ENCODE measurements around the gene ZNF432.
"Not testable (repeated sequence)": the region's sequence is repeated elsewhere in the genome, so short reads cannot be mapped to it uniquely, and the experiment has no call there.

The ZNF432 gene

GRCh38 chr19:52048555-52049501, at the start of gene ZNF432:
TSS of gene ZNF432 (minus strand) at chr19:52048838. CDS start at chr19:52046868, 1,970 bp downstream.
- DNase-seq (ENCODE audit: extremely low spot score, insufficient read length, low read depth), result peak; percentile 54
- peak; percentile 84 for FAIRE-seq

GRCh38 chr19:52096416-52096815, 47.8 kb upstream of the ZNF432 start:
- FAIRE-seq, result not testable (repeated sequence)

GRCh38 chr19:52095172-52096014, 46.8 kb upstream of the ZNF432 start, which contains the start of gene ZNF841:
TSS of gene ZNF841 (minus strand) at chr19:52095765. CDS start at chr19:52084801, 10,964 bp downstream.
- peak; percentile 58 for DNase-seq (ENCODE audit: extremely low spot score, insufficient read length, low read depth)
- FAIRE-seq, result peak; percentile 72

More at GRCh38 chr19:52096416-52096815, 47.8 kb upstream of the ZNF432 start:
- not testable (repeated sequence) for DNase-seq (ENCODE audit: extremely low spot score, insufficient read length, low read depth)

GRCh38 chr19:52094526-52095130, 46.0 kb upstream of the ZNF432 start:
- no peak for FAIRE-seq
- no peak for DNase-seq (ENCODE audit: extremely low spot score, insufficient read length, low read depth)

GRCh38 chr19:52086481-52086880, 37.8 kb upstream of the ZNF432 start:
- FAIRE-seq, result no peak
- DNase-seq (ENCODE audit: extremely low spot score, insufficient read length, low read depth), result no peak

- DNase-seq (ENCODE audit: extremely low spot score, insufficient read length, low read depth) (no peak), FAIRE-seq (no peak)
Observed at GRCh38 chr19:52070496-52070895, 21.9 kb upstream of the ZNF432 start.

- FAIRE-seq, result no peak
Observed at GRCh38 chr19:52069653-52070052, 21.0 kb upstream of the ZNF432 start.

GRCh38 chr19:52066258-52066863, 17.7 kb upstream of the ZNF432 start:
- no peak for FAIRE-seq
- DNase-seq (ENCODE audit: extremely low spot score, insufficient read length, low read depth), result no peak

More at GRCh38 chr19:52069653-52070052, 21.0 kb upstream of the ZNF432 start:
- DNase-seq (ENCODE audit: extremely low spot score, insufficient read length, low read depth), result no peak

GRCh38 chr19:52065399-52065798, 16.8 kb upstream of the ZNF432 start:
- FAIRE-seq (no peak), DNase-seq (ENCODE audit: extremely low spot score, insufficient read length, low read depth) (no peak)

- not testable (repeated sequence) for FAIRE-seq; DNase-seq (ENCODE audit: extremely low spot score, insufficient read length, low read depth)
Observed at GRCh38 chr19:52056480-52056879, 7.8 kb upstream of the ZNF432 start.

GRCh38 chr19:52051736-52052135, 3.1 kb upstream of the ZNF432 start:
- FAIRE-seq; DNase-seq (ENCODE audit: extremely low spot score, insufficient read length, low read depth): not testable (repeated sequence)

- DNase-seq (ENCODE audit: extremely low spot score, insufficient read length, low read depth), result no peak
- FAIRE-seq, result no peak
Observed at GRCh38 chr19:52039169-52039568, 9.5 kb downstream of the ZNF432 start.

GRCh38 chr19:52034051-52034728, 14.4 kb downstream of the ZNF432 start:
- DNase-seq (ENCODE audit: extremely low spot score, insufficient read length, low read depth) (no peak), FAIRE-seq (no peak)

GRCh38 chr19:52028780-52029123, 19.9 kb downstream of the ZNF432 start:
- FAIRE-seq (no peak), DNase-seq (ENCODE audit: extremely low spot score, insufficient read length, low read depth) (no peak)

- peak; percentile 69 for DNase-seq (ENCODE audit: extremely low spot score, insufficient read length, low read depth)
- peak; percentile 74 for FAIRE-seq
Observed at GRCh38 chr19:52028027-52028779, 20.4 kb downstream of the ZNF432 start, which contains the start of gene ZNF614. TSS of gene ZNF614 (minus strand) at chr19:52028379. CDS start at chr19:52025745, 2,634 bp downstream.

GRCh38 chr19:52026255-52026990, 22.2 kb downstream of the ZNF432 start:
- not testable (repeated sequence) for DNase-seq (ENCODE audit: extremely low spot score, insufficient read length, low read depth); FAIRE-seq

GRCh38 chr19:52024478-52024877, 24.2 kb downstream of the ZNF432 start:
- FAIRE-seq, result not testable (repeated sequence)

GRCh38 chr19:52022193-52022592, 26.4 kb downstream of the ZNF432 start:
- DNase-seq (ENCODE audit: extremely low spot score, insufficient read length, low read depth) (no peak), FAIRE-seq (no peak)

More at GRCh38 chr19:52024478-52024877, 24.2 kb downstream of the ZNF432 start:
- not testable (repeated sequence) for DNase-seq (ENCODE audit: extremely low spot score, insufficient read length, low read depth)
